Right lung (tissue), 5 donors: ENCODE measurements around the gene JMJD1C. TPM values are rescaled to one million over a fixed set of nuclear protein-coding genes. Genes with fewer than 3 reads are reported as not detected.
"Not testable (repeated sequence)": the region's sequence is repeated elsewhere in the genome, so short reads cannot be mapped to it uniquely, and the experiment has no call there.

ENCODE experiments used
- DNase-seq, 2 donors: peaks; one replicate each; pipeline ENCODE4 v3.0.0-alpha.2; 2013
- polyA plus RNA-seq, 5 donors: library from polyadenylated mRNA; unstranded; fragments of 120-200 nt; gene quantifications; one replicate each; pipeline versions ENCODE4 v1.2.1 to v1.2.3, GENCODE V29; 2013; ENCODE audit warnings: inconsistent platforms in 1 of 5, low replicate concordance in 1 of 5; ENCODE audit not compliant: insufficient read length in 5 of 5, insufficient read depth in 1 of 5

JMJD1C gene
- polyA plus RNA-seq, 5 donors, result 72.1 to 130 (median 102) TPM

- no peak for DNase-seq
These were observed 167.8 kb downstream of the JMJD1C start for GRCh38 chr10:63297941-63298340.

GRCh38 chr10:63294781-63295180 lies 171.0 kb downstream of the JMJD1C start:
- DNase-seq, result no peak

- not testable (repeated sequence) for DNase-seq
These were observed 172.9 kb downstream of the JMJD1C start for GRCh38 chr10:63292847-63293246.

GRCh38 chr10:63288170-63288569 lies 177.6 kb downstream of the JMJD1C start:
- no peak for DNase-seq

GRCh38 chr10:63286754-63287264 lies 179.0 kb downstream of the JMJD1C start:
- no peak for DNase-seq

- no peak for DNase-seq
These were observed 179.4 kb downstream of the JMJD1C start for GRCh38 chr10:63286340-63286739.

- not testable (repeated sequence) for DNase-seq
These were observed 181.9 kb downstream of the JMJD1C start for GRCh38 chr10:63283901-63284300.

GRCh38 chr10:63283093-63283492 lies 182.7 kb downstream of the JMJD1C start:
- no peak for DNase-seq

GRCh38 chr10:63281967-63282366 lies 183.8 kb downstream of the JMJD1C start:
- peak in 1 of 2 donors; percentile 36 for DNase-seq

- no peak for DNase-seq
These were observed 185.4 kb downstream of the JMJD1C start for GRCh38 chr10:63280386-63280785.

GRCh38 chr10:63275094-63275493 lies 190.7 kb downstream of the JMJD1C start:
- DNase-seq, result no peak

- no peak for DNase-seq
These were observed 192.2 kb downstream of the JMJD1C start for GRCh38 chr10:63273577-63273976.

- DNase-seq, result peak; percentile 87 to 89
These were observed 196.8 kb downstream of the JMJD1C start for GRCh38 chr10:63268798-63269503.

- DNase-seq, result peak in 1 of 2 donors; percentile 43
These were observed 197.5 kb downstream of the JMJD1C start for GRCh38 chr10:63268149-63268797.

- peak; percentile 73 to 75 for DNase-seq
These were observed 198.2 kb downstream of the JMJD1C start for GRCh38 chr10:63267414-63268148.

GRCh38 chr10:63266391-63267316 lies 199.1 kb downstream of the JMJD1C start:
- DNase-seq, result no peak

GRCh38 chr10:63265683-63266235 lies 200.0 kb downstream of the JMJD1C start:
- no peak for DNase-seq

- DNase-seq, result peak in 1 of 2 donors; percentile 46
These were observed 200.6 kb downstream of the JMJD1C start for GRCh38 chr10:63265222-63265617.

- DNase-seq, result no peak
These were observed 201.1 kb downstream of the JMJD1C start for GRCh38 chr10:63264617-63265221.

GRCh38 chr10:63262430-63263073 lies 203.2 kb downstream of the JMJD1C start:
- DNase-seq, result no peak
